Bronchial smooth muscle cell (primary cell): Measurements from ENCODE around the gene LRRC2. TPM values are rescaled to one million over a fixed set of nuclear protein-coding genes. Genes with fewer than 3 reads are reported as not detected.

Experiments used
- total RNA-seq: library from RNA; depleted of rRNA; stranded (reverse); fragments of >200 nt; gene quantifications from 2 replicates; pipeline ENCODE4 v1.2.1, GENCODE V29; 2014

The LRRC2 gene, protein sequence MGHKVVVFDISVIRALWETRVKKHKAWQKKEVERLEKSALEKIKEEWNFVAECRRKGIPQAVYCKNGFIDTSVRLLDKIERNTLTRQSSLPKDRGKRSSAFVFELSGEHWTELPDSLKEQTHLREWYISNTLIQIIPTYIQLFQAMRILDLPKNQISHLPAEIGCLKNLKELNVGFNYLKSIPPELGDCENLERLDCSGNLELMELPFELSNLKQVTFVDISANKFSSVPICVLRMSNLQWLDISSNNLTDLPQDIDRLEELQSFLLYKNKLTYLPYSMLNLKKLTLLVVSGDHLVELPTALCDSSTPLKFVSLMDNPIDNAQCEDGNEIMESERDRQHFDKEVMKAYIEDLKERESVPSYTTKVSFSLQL
- total RNA-seq = under 0.01 and 0.47 TPM in 2 replicates

DNA sequence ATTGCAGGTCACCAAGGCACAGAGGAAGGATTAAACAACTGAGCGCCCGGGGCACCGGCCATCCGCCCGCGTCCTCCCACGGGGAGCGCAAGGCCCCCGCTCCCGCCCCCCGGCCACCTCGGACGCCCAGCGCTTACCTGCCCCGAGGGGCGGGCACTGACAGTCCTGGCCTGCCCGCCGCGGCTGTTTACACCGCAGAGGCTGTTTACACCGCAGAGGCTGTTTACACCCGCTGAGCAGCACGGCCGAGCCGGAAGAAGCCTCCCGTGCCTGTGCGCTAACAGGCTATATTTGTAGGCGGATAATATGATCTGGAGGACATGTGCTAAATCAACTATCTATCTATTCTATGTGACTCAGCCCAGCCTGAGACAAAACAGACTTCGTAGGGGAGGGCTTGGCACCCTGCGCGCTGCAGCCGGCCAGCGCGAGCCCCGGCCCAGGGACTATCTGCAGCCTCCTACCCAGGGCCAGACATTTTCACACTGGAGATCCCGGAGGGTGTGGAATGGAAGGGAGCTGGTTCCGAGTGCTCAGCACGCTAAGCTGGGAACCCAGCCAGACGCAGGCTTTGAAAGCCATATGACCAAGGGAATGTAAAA lies at the start of gene LRRC2:
LRRC2 (minus strand) TSS at position 263 of the 602 bp plus-strand sequence. CDS start 14,711 bp downstream, outside the sequence.

DNA sequence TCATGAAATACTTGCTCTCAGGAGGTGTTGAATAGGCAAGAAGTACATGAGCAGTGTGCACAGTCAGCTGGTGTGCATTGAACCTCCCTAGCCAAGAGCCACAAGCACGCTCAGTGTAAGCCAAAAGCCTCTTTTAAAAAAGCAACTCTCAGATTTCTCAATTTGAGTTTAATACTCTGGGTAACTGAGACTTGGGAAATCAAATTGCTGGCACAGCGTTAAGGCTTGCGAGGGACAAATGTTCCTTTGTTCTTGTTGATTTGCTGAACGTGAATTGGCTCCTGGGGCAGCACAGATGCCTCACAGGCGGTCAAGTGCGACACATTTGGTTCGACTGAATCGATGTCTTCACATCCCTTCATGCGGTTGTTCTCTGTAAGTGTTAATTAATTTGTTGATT lies 46.2 kb upstream of the LRRC2 start, which contains the start of gene FAM240A:
FAM240A (plus strand) TSS at position 202 of the 400 bp plus-strand sequence; CDS start at position 361, 159 bp downstream.

DNA sequence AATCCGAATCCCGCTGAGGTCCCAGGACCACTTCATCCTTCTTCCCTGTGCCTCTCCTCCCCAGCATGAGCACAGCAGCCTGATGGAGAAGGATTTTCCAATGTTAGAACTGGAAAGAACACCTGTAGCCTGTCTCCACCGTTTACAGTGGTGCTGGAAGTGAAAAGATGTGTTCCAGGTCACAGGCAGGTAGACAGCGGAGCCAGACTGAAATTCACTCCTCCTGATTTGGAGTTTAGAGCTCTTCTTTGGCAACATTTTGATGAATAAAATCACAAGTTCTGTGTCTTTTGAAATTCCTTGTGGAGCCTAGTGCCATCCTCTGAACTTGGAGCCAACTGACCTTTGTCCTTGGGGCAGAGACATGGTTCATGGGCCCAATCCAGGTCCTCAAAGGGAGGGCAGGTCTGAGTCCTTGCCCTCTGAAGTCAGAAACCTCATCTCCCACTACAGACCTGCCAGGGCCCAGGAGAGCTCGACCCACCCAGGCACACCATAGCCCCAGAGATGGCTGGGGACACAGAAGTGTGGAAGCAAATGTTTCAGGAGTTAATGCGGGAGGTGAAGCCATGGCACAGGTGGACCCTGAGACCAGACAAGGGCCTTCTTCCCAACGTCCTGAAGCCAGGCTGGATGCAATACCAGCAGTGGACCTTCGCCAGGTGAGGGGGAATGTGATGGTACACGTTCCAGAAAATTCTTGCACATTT lies 68.4 kb downstream of the LRRC2 start, which contains the start of gene RTP3:
RTP3 (plus strand) TSS at position 421 of the 710 bp plus-strand sequence; CDS start at position 508, 87 bp downstream.

Other genes with a start within 250 kb of the LRRC2 start
- not detected in 2 replicates for gene CCR2, start 212.2 kb downstream of the LRRC2 start, total RNA-seq
- gene CCR5, start 195.4 kb downstream of the LRRC2 start, total RNA-seq = not detected in 2 replicates
- 0.16 TPM in 1 of 2 replicates, not detected in the other for gene CCRL2, start 159.0 kb downstream of the LRRC2 start, total RNA-seq
- gene LTF, start 101.4 kb downstream of the LRRC2 start, total RNA-seq = not detected in 2 replicates
- not detected in 2 replicates for gene RTP3, start 68.3 kb downstream of the LRRC2 start, total RNA-seq
- gene FAM240A, start 46.2 kb upstream of the LRRC2 start, total RNA-seq = not detected in 2 replicates
- gene ALS2CL, start 127.4 kb upstream of the LRRC2 start, total RNA-seq = 0.26 and 0.63 TPM in 2 replicates
- not detected in 2 replicates for gene TMIE, start 135.1 kb upstream of the LRRC2 start, total RNA-seq
- gene PRSS50, start 151.6 kb upstream of the LRRC2 start, total RNA-seq = not detected in 2 replicates